HG02981 (cell line): Measurements from ENCODE around the gene RAMP1.

Experiments used
- ATAC-seq: cut with Tn5 transposase; IDR thresholded peaks from one replicate; pipeline ENCODE4 v1.9.1; 2021; ENCODE audit warnings: mild to moderate bottlenecking, moderate library complexity; ENCODE audit not compliant: unreplicated experiment

The RAMP1 gene

GRCh38 chr2:237894396-237894979 is 35.1 kb downstream of the RAMP1 start:
- no peak for ATAC-seq

DNA sequence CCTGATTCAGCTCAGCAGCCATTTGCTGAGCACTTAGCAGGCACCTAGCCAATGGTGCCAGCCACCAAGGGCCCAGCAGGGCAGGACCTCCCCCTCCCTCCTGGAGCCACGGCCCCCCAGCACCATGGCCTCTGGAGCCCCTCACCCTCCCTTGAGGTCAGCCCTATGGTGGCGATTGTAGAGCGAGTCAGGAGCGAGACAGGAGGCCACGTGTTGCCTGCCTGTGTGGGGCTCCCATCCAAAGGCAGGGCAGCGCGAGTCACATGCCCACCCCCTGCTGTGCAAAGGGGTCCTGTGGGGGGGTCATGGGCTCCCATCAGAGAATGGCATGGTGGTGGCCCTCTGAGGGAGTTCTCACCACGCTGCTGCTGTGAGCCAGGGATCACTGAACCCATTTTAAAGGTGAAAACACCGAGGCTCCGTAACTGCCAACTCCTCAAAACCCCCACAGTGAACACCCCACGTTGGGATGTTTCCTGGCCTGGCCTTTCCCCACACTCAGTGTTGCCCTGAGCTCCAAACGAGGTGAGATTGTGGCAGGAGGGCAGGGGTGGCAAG is 35.6 kb downstream of the RAMP1 start:
- no peak for ATAC-seq

GRCh38 chr2:237895544-237896506 is 36.4 kb downstream of the RAMP1 start:
- ATAC-seq, result no peak

- ATAC-seq, result no peak
Measured at GRCh38 chr2:237896507-237896892, 37.1 kb downstream of the RAMP1 start.

- ATAC-seq, result no peak
Measured at GRCh38 chr2:237896956-237897355, 37.5 kb downstream of the RAMP1 start.

GRCh38 chr2:237898057-237898414 is 38.6 kb downstream of the RAMP1 start:
- ATAC-seq, result no peak

DNA sequence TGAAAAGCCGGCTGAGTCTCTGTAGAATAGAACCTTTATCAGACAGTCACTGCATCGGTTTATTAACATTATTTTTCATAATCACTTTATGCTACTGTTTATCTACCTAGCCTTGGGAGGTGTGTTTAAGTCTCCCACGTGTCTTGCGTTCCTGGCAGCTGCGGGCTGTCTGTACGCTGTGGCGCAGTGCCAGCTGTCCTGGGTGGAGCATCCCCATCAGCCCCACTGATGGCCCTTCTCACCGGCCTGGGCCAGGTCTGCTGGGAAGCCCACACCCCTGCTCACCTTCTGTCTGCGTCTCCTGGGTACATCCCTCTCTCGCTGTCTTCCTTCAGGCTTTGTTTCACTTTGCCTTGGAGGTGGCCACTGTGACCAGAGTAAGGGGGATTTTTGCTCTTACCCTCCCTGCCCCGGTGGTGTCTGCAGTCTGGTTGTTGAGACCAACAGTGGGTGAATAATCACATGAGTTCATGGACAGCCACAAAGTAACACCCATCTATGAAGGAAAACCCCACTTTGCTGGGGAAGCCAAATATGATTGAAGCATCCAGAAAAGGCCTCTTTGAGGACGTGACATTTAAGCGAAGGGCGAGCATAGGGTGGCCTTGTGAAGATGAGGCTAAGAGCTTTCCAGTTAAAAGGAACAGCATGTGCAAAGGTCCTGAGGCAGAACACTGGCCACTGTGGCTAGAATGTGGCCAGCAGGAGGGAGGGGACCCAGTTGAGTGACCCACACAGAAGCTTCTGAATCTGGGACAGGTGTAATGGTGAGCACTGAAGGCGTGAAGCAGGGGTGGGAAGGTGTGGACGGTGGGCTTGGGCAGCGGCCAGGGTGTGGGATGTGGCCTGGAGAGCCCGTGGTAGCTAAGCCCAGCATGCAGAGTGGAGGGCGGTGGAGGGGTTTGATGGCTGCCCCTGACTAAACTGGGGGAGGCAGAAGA is 41.7 kb downstream of the RAMP1 start:
- no peak for ATAC-seq

- no peak for ATAC-seq
Measured at GRCh38 chr2:237901932-237902850, 42.8 kb downstream of the RAMP1 start.

DNA sequence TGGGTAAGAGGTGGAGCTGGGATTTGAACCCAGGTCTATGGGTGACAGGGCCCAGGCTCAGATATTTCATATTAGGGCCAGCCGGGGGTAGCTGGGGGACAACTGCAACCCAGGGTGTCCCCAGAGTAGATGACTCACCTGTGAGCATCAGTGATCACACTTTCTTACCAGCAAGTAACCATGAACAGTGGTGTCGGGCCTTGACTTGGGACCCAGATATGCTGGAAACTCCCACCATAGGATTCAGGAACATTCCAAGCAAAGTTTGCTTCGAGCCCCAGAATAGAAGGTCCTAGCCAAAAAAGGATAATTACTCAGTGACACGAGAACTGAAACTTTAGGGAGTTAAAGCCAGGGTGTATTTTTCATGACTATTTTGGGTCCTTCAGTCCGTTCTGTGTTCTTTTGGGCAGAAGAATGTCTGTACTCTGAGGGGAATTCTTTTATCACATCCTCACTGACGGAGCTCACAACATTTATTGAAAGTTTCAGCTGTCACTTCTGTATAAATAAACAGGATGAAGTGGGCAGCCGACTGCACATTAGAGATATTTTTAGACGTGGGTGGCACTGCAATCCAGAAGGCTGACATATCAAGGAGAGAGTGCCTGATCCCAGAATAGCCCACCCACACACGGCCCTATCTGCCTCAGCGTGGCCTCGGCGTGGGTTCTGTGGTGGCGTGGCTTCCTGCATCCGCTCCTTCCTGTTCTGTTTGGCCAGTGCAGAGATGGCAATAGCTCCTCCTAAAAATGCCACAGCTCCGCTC is 45.6 kb downstream of the RAMP1 start:
- ATAC-seq, result no peak

DNA sequence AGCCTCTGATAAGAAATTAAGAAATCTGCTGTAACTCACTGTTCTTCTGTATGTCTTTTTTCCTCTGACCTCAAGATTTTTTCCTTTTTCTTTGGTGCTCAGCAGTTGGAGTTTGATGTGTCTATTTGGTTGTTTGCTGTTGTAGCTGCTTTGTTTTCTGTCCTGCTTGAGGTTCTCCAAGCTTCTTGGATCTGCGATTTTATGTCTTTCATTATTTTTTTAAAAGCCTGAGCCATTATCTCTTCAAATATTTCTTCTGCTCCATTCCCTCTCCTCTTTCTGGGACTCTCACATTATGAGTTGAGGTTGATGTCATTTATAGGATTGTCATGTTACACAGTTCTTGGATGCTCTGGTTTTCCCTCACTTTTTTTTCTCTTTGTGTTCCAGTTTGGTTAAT is 47.7 kb downstream of the RAMP1 start:
- no peak for ATAC-seq

DNA sequence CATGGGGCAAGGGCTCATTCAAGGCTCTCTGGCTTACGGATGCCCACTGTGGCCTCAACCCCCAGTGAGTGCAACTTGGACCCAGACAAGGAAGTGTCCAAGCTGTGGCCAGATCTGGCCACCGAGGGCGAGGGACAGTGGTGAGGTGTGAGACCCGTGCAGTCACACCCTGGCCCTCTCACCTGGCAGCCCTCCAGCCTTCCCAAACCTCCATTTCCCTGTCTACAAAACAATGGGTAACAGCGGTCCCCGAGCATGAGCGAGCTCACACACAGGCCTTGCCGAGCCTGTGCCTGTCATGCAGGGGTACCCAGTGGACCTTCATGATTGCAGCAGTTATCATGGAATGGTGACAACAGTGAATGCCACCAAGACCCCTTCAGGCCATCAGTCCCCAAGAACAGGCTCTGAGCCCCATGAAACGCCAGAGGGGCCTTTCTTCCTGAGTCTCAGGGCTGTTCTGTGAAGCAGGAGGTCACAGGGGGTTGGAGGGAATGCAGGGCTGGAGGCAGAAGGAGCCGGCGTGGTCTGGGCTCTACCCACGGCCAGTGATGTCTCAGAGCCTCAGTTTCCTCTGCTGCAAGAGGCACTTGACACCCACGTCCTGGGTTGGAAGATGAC is 49.8 kb downstream of the RAMP1 start:
- ATAC-seq, result no peak

GRCh38 chr2:237909801-237910475 is 50.5 kb downstream of the RAMP1 start:
- no peak for ATAC-seq

DNA sequence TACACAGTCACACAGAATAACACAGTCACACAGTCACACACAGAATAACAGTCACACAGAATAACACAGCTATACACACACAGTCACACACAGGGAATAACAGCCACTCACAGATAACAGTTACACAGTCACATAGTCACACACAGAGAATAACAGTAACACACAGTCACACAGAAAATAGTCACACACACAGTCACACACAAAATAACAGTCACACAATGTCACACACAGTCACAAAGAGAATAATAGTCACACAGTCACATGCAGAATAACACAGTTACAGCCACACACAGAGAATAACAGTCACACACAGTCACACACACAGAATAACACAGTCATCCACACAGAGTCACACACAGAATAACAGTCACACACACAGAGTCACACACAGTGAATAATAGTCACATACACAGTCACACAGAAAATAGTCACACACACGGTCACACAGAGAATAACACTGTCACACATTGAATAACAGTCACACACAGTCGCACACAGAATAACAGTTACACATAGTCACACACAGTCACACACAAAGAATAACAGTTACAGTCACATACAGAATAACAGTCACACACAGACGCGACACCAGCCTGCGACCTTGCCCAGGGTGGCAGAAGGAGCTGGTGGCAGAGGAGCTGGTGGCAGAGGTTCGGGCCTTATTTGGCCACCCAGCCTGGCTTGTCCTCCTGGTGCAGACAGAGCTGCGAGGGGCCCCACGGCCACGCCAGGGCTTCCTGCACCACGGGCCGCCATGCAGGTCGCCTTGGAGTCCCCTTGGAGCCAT is 51.3 kb downstream of the RAMP1 start:
- ATAC-seq, result no peak

GRCh38 chr2:237911363-237912017 is 52.1 kb downstream of the RAMP1 start:
- no peak for ATAC-seq

DNA sequence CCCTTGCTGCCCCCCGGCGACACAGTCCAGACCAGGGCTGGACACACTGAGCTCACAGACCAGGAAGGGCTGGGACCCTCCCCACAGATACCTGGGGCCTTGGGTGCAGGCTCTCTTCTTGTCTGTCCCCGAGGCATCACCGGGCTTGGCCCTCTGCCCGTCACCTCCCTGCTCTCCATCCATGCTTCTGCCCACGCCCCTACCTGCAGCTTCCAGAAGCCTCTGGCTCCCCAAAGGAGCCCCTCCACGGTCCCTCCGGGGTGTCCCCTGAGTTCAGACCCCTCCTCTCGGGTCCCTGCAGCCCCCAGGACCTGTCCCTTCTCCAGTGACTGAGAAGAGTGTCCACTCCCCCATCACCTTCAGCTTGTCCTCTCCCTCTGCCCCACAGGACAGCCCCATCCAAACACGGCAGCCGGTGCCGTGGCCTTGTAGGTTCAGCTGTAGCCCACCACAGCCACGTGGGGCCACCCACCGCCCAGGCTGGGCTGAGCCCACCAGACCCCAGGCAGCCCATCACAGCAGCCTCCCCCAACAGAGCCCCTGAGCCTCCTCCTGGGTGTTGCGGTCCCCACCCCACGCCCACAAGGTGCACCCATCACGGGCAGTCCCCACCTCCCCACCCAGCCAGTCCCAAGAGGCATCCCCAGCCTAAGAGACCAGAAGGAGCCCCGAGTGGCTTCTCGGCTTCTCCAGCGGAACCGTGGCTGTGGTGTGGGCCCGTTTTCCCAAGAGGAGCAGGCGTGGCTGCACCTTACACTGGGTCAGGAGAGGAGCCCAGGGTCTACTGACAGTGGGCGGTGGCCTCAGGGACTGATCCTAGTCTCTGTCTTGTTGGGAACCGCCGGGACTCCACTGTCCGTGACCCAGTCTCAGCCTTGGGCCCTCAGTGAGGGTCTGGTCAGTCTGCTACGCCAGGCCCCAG is 53.1 kb downstream of the RAMP1 start:
- ATAC-seq, result no peak
